ENCODE measurements around the gene HEXB.
"Not testable (repeated sequence)": the region's sequence is repeated elsewhere in the genome, so short reads cannot be mapped to it uniquely, and the experiment has no call there.

HEXB gene

DNA sequence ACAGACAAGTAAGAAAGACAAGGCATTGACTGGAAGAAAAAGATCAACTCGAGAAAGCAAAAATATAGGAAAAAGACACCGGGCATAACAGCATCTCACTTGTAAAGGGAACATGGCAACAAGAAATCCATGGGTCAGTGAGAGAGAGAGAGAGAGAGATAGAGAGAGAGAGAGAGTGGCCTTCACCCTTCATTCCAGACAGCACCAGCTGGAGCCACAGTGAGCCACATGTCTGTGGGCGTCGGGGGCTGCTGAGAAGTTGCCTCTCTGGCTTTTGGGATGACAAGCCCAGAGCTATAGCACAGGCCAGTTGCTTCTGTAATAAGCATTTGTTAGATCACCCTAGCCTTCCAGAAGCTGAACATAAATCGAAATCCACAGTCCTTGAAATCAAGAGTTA, 24.2 kb upstream of the HEXB start:
- no peaks in the 10 kb centered on the region for H3K27me3 ChIP-seq (ENCODE audit: control insufficient read depth, insufficient read depth, low read length)

DNA sequence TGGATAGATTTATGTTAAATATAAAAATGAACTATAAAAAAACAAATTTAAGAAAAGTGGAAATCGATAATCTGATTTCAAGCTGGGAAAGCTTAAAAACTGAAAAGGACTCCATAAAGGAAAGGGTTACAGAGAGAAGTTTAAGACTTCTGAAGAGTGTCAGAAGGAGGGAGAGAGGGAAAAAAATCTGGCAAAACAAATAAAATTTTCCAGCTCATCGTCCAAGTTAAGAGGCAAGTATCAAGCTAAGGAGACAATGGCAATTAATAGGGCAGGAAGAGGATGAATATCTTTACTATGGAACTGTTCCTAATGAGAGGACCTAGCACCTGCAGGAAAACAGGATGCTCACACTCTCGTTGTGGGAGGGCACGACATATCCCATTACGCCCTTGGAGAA, 20.5 kb upstream of the HEXB start:
- no peak overlapping the region for H3K9ac ChIP-seq (ENCODE audit: low read length)
- no peaks in the 10 kb centered on the region for H3K27me3 ChIP-seq (ENCODE audit: control insufficient read depth, insufficient read depth, low read length)
- no peaks in the 10 kb centered on the region for H3K36me3 ChIP-seq (ENCODE audit: control insufficient read depth, low read depth, low read length)
- H3K4me3 ChIP-seq (ENCODE audit: low read length) = no peak overlapping the region
- no peaks in the 10 kb centered on the region for H3K9me3 ChIP-seq (ENCODE audit: control insufficient read depth, low read depth, low read length)
- no peak overlapping the region for H3K27ac ChIP-seq (ENCODE audit: low read length)
- no peaks in the 10 kb centered on the region for H3K4me1 ChIP-seq (ENCODE audit: control insufficient read depth, low read depth, low read length)

More for the DNA sequence above, 24.2 kb upstream of the HEXB start:
- Histone ChIP-seq H3K9me3 (ENCODE audit: control insufficient read depth, low read depth, low read length) (no peaks in the 10 kb centered on the region), H3K36me3 (ENCODE audit: control insufficient read depth, low read depth, low read length) (no peaks in the 10 kb centered on the region), H3K9ac (ENCODE audit: low read length) (no peak overlapping the region), H3K27ac (ENCODE audit: low read length) (no peak overlapping the region), H3K4me1 (ENCODE audit: control insufficient read depth, low read depth, low read length) (no peaks in the 10 kb centered on the region), H3K4me3 (ENCODE audit: low read length) (no peak overlapping the region)

DNA sequence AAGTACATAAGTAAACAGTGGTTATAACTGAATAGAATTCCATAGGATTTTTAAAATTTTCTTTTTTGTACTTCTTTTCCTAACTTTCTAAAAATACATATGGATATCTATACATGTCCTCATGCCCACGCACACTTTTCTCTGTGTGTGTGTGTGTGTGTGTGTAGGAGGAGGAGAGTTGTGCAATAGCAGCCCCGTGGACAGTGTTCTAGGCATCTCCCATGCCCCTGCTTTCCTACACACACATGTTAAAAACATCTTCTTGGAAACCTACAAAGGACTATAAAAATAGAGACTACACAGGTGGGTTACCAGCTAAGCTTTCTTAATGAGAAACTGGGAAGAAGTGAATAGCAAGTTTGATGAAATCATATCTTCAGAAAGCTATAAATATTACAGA, 19.8 kb upstream of the HEXB start:
- no peaks in the 10 kb centered on the region for H3K4me1 ChIP-seq (ENCODE audit: control insufficient read depth, low read depth, low read length)
- no peaks in the 10 kb centered on the region for H3K9me3 ChIP-seq (ENCODE audit: control insufficient read depth, low read depth, low read length)
- H3K36me3 ChIP-seq (ENCODE audit: control insufficient read depth, low read depth, low read length) = no peaks in the 10 kb centered on the region
- no peak overlapping the region for H3K27ac ChIP-seq (ENCODE audit: low read length)
- no peak overlapping the region for H3K9ac ChIP-seq (ENCODE audit: low read length)
- no peaks in the 10 kb centered on the region for H3K27me3 ChIP-seq (ENCODE audit: control insufficient read depth, insufficient read depth, low read length)
- no peak overlapping the region for H3K4me3 ChIP-seq (ENCODE audit: low read length)

DNA sequence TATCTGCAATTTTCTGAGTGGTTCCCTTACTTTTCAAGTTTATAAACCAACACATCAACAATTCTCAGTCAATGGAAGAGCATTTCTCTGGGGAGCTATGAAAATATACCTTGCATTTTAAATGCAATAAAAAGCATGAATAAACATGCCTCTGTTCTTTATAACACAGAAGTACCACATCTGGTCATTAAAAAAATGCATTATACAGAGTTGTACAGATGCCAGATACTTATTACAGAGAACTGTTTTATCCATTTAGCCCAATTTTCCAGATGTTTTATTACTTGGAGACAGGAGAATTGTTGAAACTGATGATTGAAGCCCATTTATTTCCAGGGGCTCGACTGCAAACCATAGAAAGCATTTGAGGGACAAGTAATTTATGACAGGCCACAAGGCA, 19.2 kb upstream of the HEXB start:
- no peaks in the 10 kb centered on the region for H3K9me3 ChIP-seq (ENCODE audit: control insufficient read depth, low read depth, low read length)
- no peaks in the 10 kb centered on the region for H3K4me1 ChIP-seq (ENCODE audit: control insufficient read depth, low read depth, low read length)
- no peak overlapping the region for H3K4me3 ChIP-seq (ENCODE audit: low read length)
- H3K27ac ChIP-seq (ENCODE audit: low read length) = no peak overlapping the region
- no peak overlapping the region for H3K9ac ChIP-seq (ENCODE audit: low read length)
- no peaks in the 10 kb centered on the region for H3K36me3 ChIP-seq (ENCODE audit: control insufficient read depth, low read depth, low read length)
- no peaks in the 10 kb centered on the region for H3K27me3 ChIP-seq (ENCODE audit: control insufficient read depth, insufficient read depth, low read length)

DNA sequence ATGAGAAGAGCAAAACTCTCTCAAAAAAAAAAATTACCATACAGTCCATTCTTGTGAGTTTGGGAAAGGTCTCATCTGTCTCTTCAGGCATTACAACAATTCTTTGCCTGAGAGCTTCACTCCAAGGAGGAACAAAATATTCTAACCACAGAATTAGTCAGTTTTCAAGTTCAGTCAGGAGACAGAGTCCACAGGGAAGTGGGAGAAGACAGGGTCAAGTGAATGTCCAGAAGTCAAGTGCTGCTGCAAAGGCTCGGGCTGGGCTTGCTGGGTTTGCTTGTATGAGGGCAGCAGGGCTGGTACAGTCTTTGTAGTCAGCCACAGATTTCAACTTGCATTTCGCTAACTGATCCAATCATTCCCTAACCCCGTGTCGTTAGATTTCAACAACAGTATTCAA, 17.6 kb upstream of the HEXB start:
- Histone ChIP-seq H3K27ac (ENCODE audit: low read length) (no peak overlapping the region), H3K9ac (ENCODE audit: low read length) (no peak overlapping the region), H3K9me3 (ENCODE audit: control insufficient read depth, low read depth, low read length) (no peaks in the 10 kb centered on the region), H3K36me3 (ENCODE audit: control insufficient read depth, low read depth, low read length) (no peaks in the 10 kb centered on the region), H3K4me3 (ENCODE audit: low read length) (no peak overlapping the region), H3K4me1 (ENCODE audit: control insufficient read depth, low read depth, low read length) (no peaks in the 10 kb centered on the region), H3K27me3 (ENCODE audit: control insufficient read depth, insufficient read depth, low read length) (no peaks in the 10 kb centered on the region)

DNA sequence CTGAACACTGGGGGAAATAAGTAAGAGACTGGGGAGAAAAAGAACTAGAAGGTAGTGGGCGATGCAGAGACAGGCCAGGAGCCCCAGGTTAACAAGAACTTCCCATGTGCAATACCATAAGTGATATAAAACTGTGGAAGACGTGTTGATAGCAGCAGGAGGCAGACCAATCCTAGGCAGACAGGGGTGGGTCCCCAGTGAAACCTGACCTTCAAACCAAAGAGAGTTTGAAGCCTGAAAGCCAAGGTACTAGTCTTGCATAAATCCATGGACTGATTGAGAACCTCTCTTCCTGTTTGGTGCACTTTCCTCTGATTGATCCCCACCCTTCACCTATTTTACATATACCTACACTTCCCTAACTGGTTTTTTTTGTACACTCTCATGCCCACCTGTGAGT, 15.2 kb upstream of the HEXB start:
- H3K27ac ChIP-seq (ENCODE audit: low read length) = no peak overlapping the region
- H3K4me3 ChIP-seq (ENCODE audit: low read length) = no peak overlapping the region
- no peaks in the 10 kb centered on the region for H3K9me3 ChIP-seq (ENCODE audit: control insufficient read depth, low read depth, low read length)
- no peaks in the 10 kb centered on the region for H3K36me3 ChIP-seq (ENCODE audit: control insufficient read depth, low read depth, low read length)
- H3K4me1 ChIP-seq (ENCODE audit: control insufficient read depth, low read depth, low read length) = no peaks in the 10 kb centered on the region
- H3K27me3 ChIP-seq (ENCODE audit: control insufficient read depth, insufficient read depth, low read length) = no peaks in the 10 kb centered on the region
- no peak overlapping the region for H3K9ac ChIP-seq (ENCODE audit: low read length)

DNA sequence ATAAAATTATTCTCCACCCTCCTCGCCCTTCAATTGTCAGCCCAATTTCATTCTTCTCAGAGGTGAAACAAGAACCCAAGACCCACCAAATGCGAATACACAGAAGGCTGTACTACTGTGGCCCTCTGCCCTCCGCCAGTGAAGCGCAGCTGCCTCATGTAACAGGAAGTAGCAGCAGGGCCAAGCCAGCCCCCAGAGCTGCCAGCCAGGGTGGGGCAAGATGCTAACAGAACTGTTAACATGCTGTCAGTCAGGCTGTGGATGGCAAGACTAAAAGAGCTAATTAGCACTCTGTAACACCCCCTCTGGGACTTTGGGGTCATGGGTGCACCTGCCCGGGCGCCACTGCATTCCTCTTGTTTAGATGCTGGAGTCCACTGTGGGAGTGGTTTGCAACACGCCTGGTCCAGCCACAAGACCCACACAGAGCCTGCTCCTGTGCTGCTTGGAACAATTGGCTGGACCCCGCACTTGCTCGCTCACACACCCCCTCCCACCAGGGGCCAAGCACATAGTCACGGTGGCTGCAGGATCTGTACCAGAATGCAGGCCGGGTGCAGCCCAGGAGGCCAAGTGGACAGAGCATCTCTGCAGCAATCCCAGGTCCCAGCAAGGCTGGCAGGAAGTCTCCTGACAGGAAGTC, 14.5 kb upstream of the HEXB start:
- H3K36me3 ChIP-seq (ENCODE audit: control insufficient read depth, low read depth, low read length) = no peaks in the 10 kb centered on the region
- no peak overlapping the region for H3K4me3 ChIP-seq (ENCODE audit: low read length)

DNA sequence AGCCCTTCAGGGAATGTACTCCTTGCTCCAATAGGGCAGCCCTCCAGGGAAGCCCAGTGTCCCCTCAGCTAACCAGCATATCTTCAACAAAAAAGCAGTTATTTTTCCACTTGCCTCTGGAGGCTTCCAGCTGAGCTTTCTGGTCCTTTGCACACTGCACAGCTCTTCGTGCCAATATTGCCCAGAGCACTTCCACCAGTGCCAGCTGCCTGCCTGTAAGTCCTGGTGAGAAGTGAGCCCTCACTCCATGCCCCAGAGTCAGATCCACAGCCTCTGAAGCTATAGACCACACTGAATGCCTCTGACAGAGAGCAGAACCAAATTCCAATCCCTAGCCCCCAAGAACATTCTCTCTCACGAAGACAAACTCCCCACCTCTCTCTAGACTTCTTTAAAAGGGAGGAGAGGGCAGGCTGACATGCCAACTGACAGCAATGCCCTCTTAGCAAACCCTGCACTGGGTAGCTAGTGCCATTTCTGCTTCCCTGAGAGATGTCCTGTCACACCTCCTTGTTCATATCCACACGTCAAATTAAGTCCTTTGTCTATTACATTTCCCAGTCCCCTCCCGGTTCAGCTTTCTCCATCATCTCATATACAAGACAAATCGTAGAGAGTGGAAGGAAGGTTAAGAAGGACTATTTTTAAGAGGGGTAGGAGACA, 12.7 kb upstream of the HEXB start:
- H3K36me3 ChIP-seq (ENCODE audit: control insufficient read depth, low read depth, low read length) = no peaks in the 10 kb centered on the region
- no peak overlapping the region for H3K4me3 ChIP-seq (ENCODE audit: low read length)
- no peaks in the 10 kb centered on the region for H3K27me3 ChIP-seq (ENCODE audit: control insufficient read depth, insufficient read depth, low read length)
- H3K9me3 ChIP-seq (ENCODE audit: control insufficient read depth, low read depth, low read length) = no peaks in the 10 kb centered on the region
- H3K4me1 ChIP-seq (ENCODE audit: control insufficient read depth, low read depth, low read length) = no peaks in the 10 kb centered on the region
- H3K9ac ChIP-seq (ENCODE audit: low read length) = no peak overlapping the region
- H3K27ac ChIP-seq (ENCODE audit: low read length) = no peak overlapping the region

More for the DNA sequence above, 14.5 kb upstream of the HEXB start:
- Histone ChIP-seq H3K27ac (ENCODE audit: low read length) (no peak overlapping the region), H3K9ac (ENCODE audit: low read length) (no peak overlapping the region), H3K9me3 (ENCODE audit: control insufficient read depth, low read depth, low read length) (no peaks in the 10 kb centered on the region), H3K4me1 (ENCODE audit: control insufficient read depth, low read depth, low read length) (no peaks in the 10 kb centered on the region), H3K27me3 (ENCODE audit: control insufficient read depth, insufficient read depth, low read length) (no peaks in the 10 kb centered on the region)

DNA sequence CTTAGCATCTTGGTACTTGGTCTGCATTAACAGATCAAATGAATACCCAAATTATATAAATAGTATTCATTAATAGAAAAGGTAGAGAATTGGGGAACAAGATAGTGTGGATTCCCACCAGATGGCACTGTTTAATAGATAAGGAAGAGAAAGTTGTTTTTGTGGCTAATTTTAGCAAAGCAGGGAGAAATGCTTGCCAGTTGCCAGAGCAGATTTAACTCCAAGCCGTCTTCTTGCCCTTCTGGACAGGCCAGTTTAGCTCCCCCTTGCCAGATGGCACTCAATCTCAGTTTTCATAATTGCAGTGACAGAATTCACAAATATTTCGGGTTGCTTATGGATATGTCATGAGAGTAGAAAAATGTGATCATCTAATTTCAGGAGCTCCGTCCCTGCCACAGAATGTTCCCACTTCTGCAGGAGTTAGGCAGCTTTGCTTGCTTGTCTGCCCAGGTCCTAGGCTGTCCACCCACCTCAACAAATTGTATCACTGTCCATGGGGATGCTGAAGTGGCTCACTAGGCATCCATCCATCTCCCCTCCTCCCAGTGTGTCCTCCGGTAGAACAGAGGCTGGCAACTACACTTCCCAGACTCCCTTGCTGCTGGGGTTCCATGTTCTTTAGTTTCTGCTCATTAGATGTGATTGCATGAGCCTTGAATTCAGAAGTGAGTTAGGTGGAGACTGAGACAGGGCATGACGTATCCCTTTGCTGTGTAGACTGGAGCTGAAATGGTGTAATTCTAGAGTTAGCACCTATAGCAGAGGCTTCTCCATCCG, 11.8 kb upstream of the HEXB start:
- no peaks in the 10 kb centered on the region for H3K27me3 ChIP-seq (ENCODE audit: control insufficient read depth, insufficient read depth, low read length)
- H3K9ac ChIP-seq (ENCODE audit: low read length) = no peak overlapping the region
- no peaks in the 10 kb centered on the region for H3K36me3 ChIP-seq (ENCODE audit: control insufficient read depth, low read depth, low read length)
- H3K27ac ChIP-seq (ENCODE audit: low read length) = no peak overlapping the region
- no peaks in the 10 kb centered on the region for H3K4me1 ChIP-seq (ENCODE audit: control insufficient read depth, low read depth, low read length)
- no peak overlapping the region for H3K4me3 ChIP-seq (ENCODE audit: low read length)
- no peaks in the 10 kb centered on the region for H3K9me3 ChIP-seq (ENCODE audit: control insufficient read depth, low read depth, low read length)

DNA sequence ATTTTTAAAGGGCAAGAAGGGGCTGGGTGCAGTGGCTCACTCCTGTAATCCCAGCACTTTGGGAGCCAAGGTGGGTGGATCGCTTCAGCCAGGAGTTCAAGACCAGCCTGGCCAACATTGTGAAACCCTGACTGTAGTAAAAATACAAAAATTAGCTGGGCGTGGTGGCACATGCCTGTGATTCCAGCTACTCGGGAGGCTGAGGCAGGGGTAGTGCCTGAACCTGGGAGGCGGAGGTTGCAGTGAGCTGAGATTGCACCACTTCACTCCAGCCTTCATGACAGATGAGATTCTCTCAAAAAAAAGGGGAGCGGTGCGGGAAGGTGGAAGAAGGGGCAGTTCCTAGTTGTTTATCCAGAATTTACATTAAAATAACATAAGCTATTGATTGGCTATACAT, 8.6 kb upstream of the HEXB start:
- H3K36me3 ChIP-seq (ENCODE audit: control insufficient read depth, low read depth, low read length); H3K4me3 ChIP-seq (ENCODE audit: low read length); H3K9me3 ChIP-seq (ENCODE audit: control insufficient read depth, low read depth, low read length); H3K4me1 ChIP-seq (ENCODE audit: control insufficient read depth, low read depth, low read length); H3K27ac ChIP-seq (ENCODE audit: low read length); H3K27me3 ChIP-seq (ENCODE audit: control insufficient read depth, insufficient read depth, low read length); H3K9ac ChIP-seq (ENCODE audit: low read length): not testable (repeated sequence)

DNA sequence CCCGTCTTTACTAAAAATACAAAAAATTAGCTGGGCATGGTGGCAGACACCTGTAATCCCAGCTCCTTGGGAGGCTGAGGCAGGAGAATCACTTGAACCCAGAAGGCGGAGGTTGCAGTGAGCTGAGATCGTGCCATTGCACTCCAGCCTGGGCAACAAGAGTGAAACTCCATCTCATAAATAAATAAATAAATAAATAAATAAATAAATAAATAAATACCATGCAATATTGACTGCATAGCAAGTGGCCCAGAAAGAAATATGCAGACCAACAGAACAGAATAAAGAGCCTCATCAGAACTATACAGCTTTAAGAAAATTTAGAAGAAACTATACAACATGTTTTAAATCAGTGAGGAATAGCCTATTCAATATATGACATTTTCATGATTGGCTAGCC, 6.9 kb upstream of the HEXB start:
- H3K9me3 ChIP-seq (ENCODE audit: control insufficient read depth, low read depth, low read length); H3K4me3 ChIP-seq (ENCODE audit: low read length); H3K9ac ChIP-seq (ENCODE audit: low read length); H3K27ac ChIP-seq (ENCODE audit: low read length); H3K36me3 ChIP-seq (ENCODE audit: control insufficient read depth, low read depth, low read length); H3K27me3 ChIP-seq (ENCODE audit: control insufficient read depth, insufficient read depth, low read length); H3K4me1 ChIP-seq (ENCODE audit: control insufficient read depth, low read depth, low read length): not testable (repeated sequence)

DNA sequence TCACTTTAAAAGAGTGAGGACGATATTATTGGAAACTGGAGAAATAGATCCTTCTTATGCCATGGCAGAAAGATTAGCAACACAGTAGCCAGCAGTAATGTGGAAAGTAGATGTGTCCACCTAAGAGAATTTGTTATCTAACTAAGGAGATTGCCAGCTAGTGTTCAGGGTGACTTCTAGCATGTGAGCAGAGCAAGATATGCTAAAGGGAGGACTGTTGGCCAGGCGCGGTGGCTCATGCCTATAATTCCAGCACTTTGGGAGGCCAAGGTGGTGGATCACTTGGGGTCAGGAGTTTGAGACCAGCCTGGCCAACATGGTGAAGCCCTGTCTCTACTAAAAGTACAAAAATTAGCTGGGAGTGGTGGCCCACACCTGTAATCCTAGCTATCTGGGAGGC, 5.7 kb upstream of the HEXB start:
- H3K9me3 ChIP-seq (ENCODE audit: control insufficient read depth, low read depth, low read length); H3K4me3 ChIP-seq (ENCODE audit: low read length); H3K27ac ChIP-seq (ENCODE audit: low read length); H3K27me3 ChIP-seq (ENCODE audit: control insufficient read depth, insufficient read depth, low read length); H3K36me3 ChIP-seq (ENCODE audit: control insufficient read depth, low read depth, low read length); H3K9ac ChIP-seq (ENCODE audit: low read length); H3K4me1 ChIP-seq (ENCODE audit: control insufficient read depth, low read depth, low read length): not testable (repeated sequence)
